ENCODE data around the gene CTSS. TPM values are rescaled to one million over a fixed set of nuclear protein-coding genes. Genes with fewer than 3 reads are reported as not detected.

CTSS gene
- total RNA-seq, 1 experiment from 2014 or later, result 0.57 TPM

DNA sequence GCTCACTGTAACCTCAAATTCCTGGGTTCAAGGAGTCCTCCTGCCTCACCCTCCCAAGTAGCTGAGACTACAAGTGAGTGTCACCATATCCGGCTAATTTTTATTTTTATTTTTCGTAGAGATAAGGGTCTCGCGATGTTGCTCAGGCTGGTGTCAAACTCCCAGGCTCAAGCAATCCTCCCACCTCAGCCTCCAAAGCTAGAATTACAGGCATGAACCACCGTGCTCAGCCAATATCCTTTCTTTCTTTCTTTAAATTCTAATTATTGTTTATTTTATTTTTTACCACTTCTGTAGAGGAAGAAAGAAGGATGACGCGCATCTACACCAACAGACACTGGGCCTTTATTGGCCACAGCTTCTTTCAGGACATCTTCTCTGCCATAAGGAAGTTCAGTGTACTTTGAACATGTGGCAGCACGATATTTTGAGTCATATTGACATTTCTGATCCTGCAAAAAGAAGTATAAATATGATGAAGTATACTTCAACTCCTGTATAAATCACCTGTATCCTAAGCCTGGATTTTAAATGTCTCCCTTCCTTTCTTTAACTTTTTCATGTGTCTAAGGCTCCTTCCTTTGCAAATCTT is 15.8 kb downstream of the CTSS start:
- BruUV-seq (replicated peaks), result no TSS peak
- POLR2A ChIA-PET, result no interaction called here
- no peak for TF ChIP-seq CBX3 (IDR thresholded peaks at IDR 0.05; ENCODE audit: low read depth)
- no peak for TF ChIP-seq EZH2phosphoT487 (IDR thresholded peaks at IDR 0.05; ENCODE audit: borderline replicate concordance)
- no peak for TF ChIP-seq YY1 (IDR thresholded peaks at IDR 0.05; ENCODE audit: extremely low read depth, insufficient replicate concordance, low read depth, low read length)
- TF ChIP-seq ZFX (IDR thresholded peaks at IDR 0.05), result no peak
- TF ChIP-seq, protein P1, sequence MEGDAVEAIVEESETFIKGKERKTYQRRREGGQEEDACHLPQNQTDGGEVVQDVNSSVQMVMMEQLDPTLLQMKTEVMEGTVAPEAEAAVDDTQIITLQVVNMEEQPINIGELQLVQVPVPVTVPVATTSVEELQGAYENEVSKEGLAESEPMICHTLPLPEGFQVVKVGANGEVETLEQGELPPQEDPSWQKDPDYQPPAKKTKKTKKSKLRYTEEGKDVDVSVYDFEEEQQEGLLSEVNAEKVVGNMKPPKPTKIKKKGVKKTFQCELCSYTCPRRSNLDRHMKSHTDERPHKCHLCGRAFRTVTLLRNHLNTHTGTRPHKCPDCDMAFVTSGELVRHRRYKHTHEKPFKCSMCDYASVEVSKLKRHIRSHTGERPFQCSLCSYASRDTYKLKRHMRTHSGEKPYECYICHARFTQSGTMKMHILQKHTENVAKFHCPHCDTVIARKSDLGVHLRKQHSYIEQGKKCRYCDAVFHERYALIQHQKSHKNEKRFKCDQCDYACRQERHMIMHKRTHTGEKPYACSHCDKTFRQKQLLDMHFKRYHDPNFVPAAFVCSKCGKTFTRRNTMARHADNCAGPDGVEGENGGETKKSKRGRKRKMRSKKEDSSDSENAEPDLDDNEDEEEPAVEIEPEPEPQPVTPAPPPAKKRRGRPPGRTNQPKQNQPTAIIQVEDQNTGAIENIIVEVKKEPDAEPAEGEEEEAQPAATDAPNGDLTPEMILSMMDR (IDR thresholded peaks at IDR 0.05 in 2 of 3, conservative IDR thresholded peaks at IDR 0.05 in 1 of 3; ENCODE audit: borderline replicate concordance in 1 of 3, insufficient read depth in 1 of 3, low read depth in 2 of 3, low read length in 2 of 3), result no peak
- TF ChIP-seq ZBTB33 (IDR thresholded peaks at IDR 0.05; ENCODE audit: extremely low read depth, insufficient replicate concordance, low read length), result no peak
- no peak for TF ChIP-seq CEBPB (IDR thresholded peaks at IDR 0.05; ENCODE audit: low read depth)
- no peak for TF ChIP-seq EZH2 (IDR thresholded peaks at IDR 0.05)
- TF ChIP-seq EGR1 (IDR thresholded peaks at IDR 0.05; ENCODE audit: low read depth), result no peak

More for the DNA sequence above, 15.8 kb downstream of the CTSS start:
- Histone ChIP-seq H3K9ac (ENCODE audit: low read length) (no peak overlapping the region), H3K79me2 (ENCODE audit: insufficient read depth, low read length) (no peaks in the 10 kb centered on the region), H3K36me3 (ENCODE audit: control insufficient read depth in 1 of 2, insufficient read depth in 2 of 2, low read length in 2 of 2) (no peaks in the 10 kb centered on the region), H3K27me3 (ENCODE audit: insufficient read depth, low read length) (no peaks in the 10 kb centered on the region), H3K4me3 (replicated peaks in 1 of 2; ENCODE audit: low read depth in 1 of 2, low read length in 2 of 2) (no peak overlapping the region), H3K4me1 (ENCODE audit: control insufficient read depth in 1 of 2, insufficient read depth in 2 of 2, low read length in 2 of 2) (peaks cover 0 to 7% of the 10 kb centered on the region in 2 experiments; a peak in 2 of 4 replicates), H3K27ac (ENCODE audit: low read depth, low read length) (no peak overlapping the region), H2AFZ (ENCODE audit: low read depth, low read length, poor library complexity, severe bottlenecking) (no peak overlapping the region), H3K9me3 (ENCODE audit: control insufficient read depth in 1 of 2, insufficient read depth in 1 of 2, low read depth in 1 of 2, low read length in 2 of 2) (no peaks in the 10 kb centered on the region), H3K9me2 (ENCODE audit: insufficient read depth) (no peaks in the 10 kb centered on the region), H4K20me1 (ENCODE audit: insufficient read depth) (no peaks in the 10 kb centered on the region), H3K4me2 (ENCODE audit: low read length) (no peak overlapping the region)
- intact Hi-C loops (cut with micrococcal nuclease), result no loop called here
- no peak for DNase-seq (ENCODE audit: low read depth, low spot score)
- ChIA-PET CTCF (no interaction called here), RAD21 (ENCODE audit: low non-redundant PET in 1 of 2, low total read pairs in 2 of 2, uncharacterized antibody in 2 of 2, unreplicated experiment in 2 of 2) (no interaction called here)
- no peak for ATAC-seq
